HepG2 (cell line): ENCODE data around the gene DCST2. TPM values are rescaled to one million over a fixed set of nuclear protein-coding genes. Genes with fewer than 3 reads are reported as not detected.

Source experiments
- ARID2 ChIP-seq: sonication (generic); formaldehyde crosslinking; IDR thresholded peaks from 2 replicates; pipeline ENCODE4 v1.8.1; 2022; ENCODE audit warnings: mild to moderate bottlenecking, missing genetic modification reagents, borderline replicate concordance
- FOXO1 ChIP-seq: sonication (generic); formaldehyde crosslinking; IDR thresholded peaks from 2 replicates; pipeline ENCODE4 v1.4.0; 2020; ENCODE audit warnings: missing genetic modification reagents
- FOXP1 ChIP-seq, 2 experiments: fragments of 450-650 bp in 1 of 2; IDR thresholded peaks; 2 replicates each; pipeline ENCODE4 v1.6.1; 2017 to 2018; ENCODE audit warnings: antibody characterized with exemption in 1 of 2
- HMG20B ChIP-seq: conservative IDR thresholded peaks from 2 replicates; pipeline ENCODE4 v1.6.1; 2016; ENCODE audit warnings: missing genetic modification reagents, missing compliant biosample characterization
- HNRNPLL ChIP-seq: fragments of 200-400 bp; formaldehyde crosslinking; IDR thresholded peaks from 2 replicates; pipeline ENCODE4 v1.6.1; 2017; ENCODE audit warnings: mild to moderate bottlenecking, low read depth, low read length; ENCODE audit not compliant: poor library complexity, severe bottlenecking
- KAT2B ChIP-seq: fragments of 150-350 bp; IDR thresholded peaks from 2 replicates; pipeline ENCODE4 v1.6.1; 2014; ENCODE audit warnings: low read depth, low read length, borderline replicate concordance
- KMT2A ChIP-seq: sonication (generic); formaldehyde crosslinking; IDR thresholded peaks from 2 replicates; pipeline ENCODE4 v1.4.0; 2020; ENCODE audit warnings: missing genetic modification reagents
- PHF8 ChIP-seq: sonication (generic); formaldehyde crosslinking; IDR thresholded peaks from 2 replicates; pipeline ENCODE4 v1.5.0; 2020; ENCODE audit warnings: missing genetic modification reagents
- SNAI1 ChIP-seq: sonication (generic); formaldehyde crosslinking; IDR thresholded peaks from 2 replicates; pipeline ENCODE4 v1.5.0; 2020; ENCODE audit warnings: mild to moderate bottlenecking, missing genetic modification reagents, borderline replicate concordance
- SP140L ChIP-seq: sonication (generic); formaldehyde crosslinking; IDR thresholded peaks from 2 replicates; pipeline ENCODE4 v1.4.0; 2020; ENCODE audit warnings: missing genetic modification reagents, borderline replicate concordance
- TMF1 ChIP-seq: sonication (generic); formaldehyde crosslinking; IDR thresholded peaks from 2 replicates; pipeline ENCODE4 v1.8.1; 2022; ENCODE audit warnings: low read depth, missing genetic modification reagents
- XRCC5 ChIP-seq: fragments of 200-400 bp; formaldehyde crosslinking; optimal IDR thresholded peaks from 2 replicates; pipeline ENCODE3; 2017; ENCODE audit warnings: mild to moderate bottlenecking, low read length
- ZMYM3 ChIP-seq: sonication (generic); formaldehyde crosslinking; IDR thresholded peaks from 2 replicates; pipeline ENCODE4 v1.5.1; 2020; ENCODE audit warnings: mild to moderate bottlenecking, missing genetic modification reagents
- ZNF143 ChIP-seq: sonication (generic); formaldehyde crosslinking; IDR thresholded peaks from 2 replicates; pipeline ENCODE4 v1.4.0; 2020; ENCODE audit warnings: missing genetic modification reagents
- ZNF335 ChIP-seq: sonication (generic); formaldehyde crosslinking; IDR thresholded peaks from 2 replicates; pipeline ENCODE4 v1.4.0; 2020; ENCODE audit warnings: missing genetic modification reagents
- ZNF431 ChIP-seq: sonication (generic); formaldehyde crosslinking; IDR thresholded peaks from 2 replicates; pipeline ENCODE4 v1.9.0; 2022; ENCODE audit warnings: missing genetic modification reagents, low read depth, mild to moderate bottlenecking, borderline replicate concordance
- ZNF432 ChIP-seq: sonication (generic); formaldehyde crosslinking; IDR thresholded peaks from 2 replicates; pipeline ENCODE4 v1.5.0; 2020; ENCODE audit warnings: missing genetic modification reagents, mild to moderate bottlenecking, borderline replicate concordance
- ZNF598 ChIP-seq: sonication (generic); formaldehyde crosslinking; IDR thresholded peaks from 2 replicates; pipeline ENCODE4 v1.5.1; 2020; ENCODE audit warnings: mild to moderate bottlenecking, missing genetic modification reagents, borderline replicate concordance
- ZNF878 ChIP-seq: sonication (generic); formaldehyde crosslinking; IDR thresholded peaks from 2 replicates; pipeline ENCODE4 v1.8.1; 2023; ENCODE audit warnings: mild to moderate bottlenecking, missing genetic modification reagents, moderate library complexity
- ZSCAN12 ChIP-seq: sonication (generic); formaldehyde crosslinking; IDR thresholded peaks from 2 replicates; pipeline ENCODE4 v1.9.0; 2021; ENCODE audit warnings: mild to moderate bottlenecking, missing genetic modification reagents
- ZSCAN21 ChIP-seq: sonication (generic); formaldehyde crosslinking; IDR thresholded peaks from 2 replicates; pipeline ENCODE4 v1.8.0; 2022; ENCODE audit warnings: mild to moderate bottlenecking, missing genetic modification reagents, moderate library complexity, borderline replicate concordance
- polyA plus RNA-seq, 8 experiments: library from polyadenylated mRNA; depleted of rRNA in 3 of 8; stranded (reverse) in 7 of 8; unstranded in 1 of 8; fragments of >200 nt; fragmentation: Illumina TruSeq in 4 of 8; extraction: Trizol in 4 of 8; gene quantifications; 2 replicates each; pipeline versions ENCODE4 v1.2.1 to v1.2.3, GENCODE V29; 2011 to 2016; ENCODE audit warnings: low read depth in 4 of 8, missing spikeins in 1 of 8, mixed read lengths in 1 of 8; ENCODE audit not compliant: insufficient read depth in 1 of 8
- total RNA-seq, 5 experiments: library from RNA; depleted of rRNA; stranded (reverse); fragments of >200 nt; fragmentation: Illumina TruSeq; extraction: Trizol; gene quantifications; 2 replicates each; pipeline ENCODE4 v1.2.3, GENCODE V29; 2016; ENCODE audit warnings: low read depth in 1 of 5
- TF ChIP-seq, protein P1 (sequence below): IDR thresholded peaks from 2 replicates; pipeline ENCODE4 v1.6.1; 2016
- TF ChIP-seq, protein P2 (sequence below): sonication (generic); formaldehyde crosslinking; IDR thresholded peaks from 2 replicates; pipeline ENCODE4 v1.4.0; 2020; ENCODE audit warnings: missing genetic modification reagents

Gene DCST2
- total and polyA plus RNA-seq, 2 of the 13 experiments (the other 11 are each of a cell fraction or from before 2014, with no cell fraction given), result 0.74 TPM; not detected in 1

DNA sequence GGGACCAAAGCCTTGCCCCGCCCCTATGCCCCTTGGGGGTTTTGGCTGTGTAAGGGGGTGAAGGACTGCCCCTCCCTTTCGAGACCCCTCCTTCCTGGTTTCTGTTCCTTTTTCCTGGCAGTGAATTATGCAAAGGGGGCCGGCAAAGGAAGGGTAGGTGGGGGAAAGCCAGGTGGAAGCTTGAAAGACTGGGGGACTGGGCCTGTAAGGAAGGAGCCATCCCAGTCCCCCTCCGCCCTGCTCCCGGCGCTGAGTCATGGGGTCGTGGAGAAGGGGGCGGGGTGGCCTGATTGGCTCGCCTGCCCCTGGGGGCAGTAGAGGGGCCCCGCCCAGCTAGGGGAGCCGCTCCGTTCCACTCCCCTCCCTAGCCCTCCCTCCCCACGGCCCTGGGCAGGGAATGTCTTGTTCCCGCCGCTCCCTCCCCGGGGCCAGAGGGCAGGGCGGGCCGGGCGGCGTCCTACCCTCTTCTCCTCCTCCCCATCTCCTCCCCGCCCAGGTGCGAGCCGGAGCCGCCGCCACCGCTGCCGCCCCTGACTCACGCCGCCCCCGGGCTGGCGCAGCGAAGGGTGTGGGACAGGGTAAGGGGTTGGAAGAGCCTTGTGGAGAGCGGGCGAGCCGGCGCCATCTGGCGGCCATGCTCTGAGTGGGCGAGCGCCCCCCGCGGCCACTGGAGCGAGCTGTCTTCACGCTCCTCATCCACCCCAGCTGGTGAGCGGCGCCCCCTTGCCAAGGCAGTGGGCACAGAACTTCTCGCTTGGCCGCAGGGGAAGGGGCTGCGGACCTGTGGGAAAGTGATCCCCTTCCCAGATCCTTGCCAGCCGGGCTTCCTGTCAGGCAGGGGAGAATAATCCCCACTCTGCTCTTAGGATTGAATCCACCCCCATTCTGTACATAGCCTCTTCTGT lies 16.3 kb downstream of the DCST2 start (continued):
- TF ChIP-seq ZNF878 (CRISPR knock-in tag), result peak; percentile 90
- TF ChIP-seq, protein P1, sequence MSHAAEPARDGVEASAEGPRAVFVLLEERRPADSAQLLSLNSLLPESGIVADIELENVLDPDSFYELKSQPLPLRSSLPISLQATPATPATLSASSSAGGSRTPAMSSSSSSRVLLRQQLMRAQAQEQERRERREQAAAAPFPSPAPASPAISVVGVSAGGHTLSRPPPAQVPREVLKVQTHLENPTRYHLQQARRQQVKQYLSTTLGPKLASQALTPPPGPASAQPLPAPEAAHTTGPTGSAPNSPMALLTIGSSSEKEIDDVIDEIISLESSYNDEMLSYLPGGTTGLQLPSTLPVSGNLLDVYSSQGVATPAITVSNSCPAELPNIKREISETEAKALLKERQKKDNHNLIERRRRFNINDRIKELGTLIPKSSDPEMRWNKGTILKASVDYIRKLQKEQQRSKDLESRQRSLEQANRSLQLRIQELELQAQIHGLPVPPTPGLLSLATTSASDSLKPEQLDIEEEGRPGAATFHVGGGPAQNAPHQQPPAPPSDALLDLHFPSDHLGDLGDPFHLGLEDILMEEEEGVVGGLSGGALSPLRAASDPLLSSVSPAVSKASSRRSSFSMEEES (CRISPR knock-in tag), result 0 out of 2 replicates have a peak, but pooled peaks have one; percentile 41
- no peak for TF ChIP-seq ZNF432 (CRISPR knock-in tag)
- peak; percentile 62 for TF ChIP-seq HNRNPLL
- TF ChIP-seq SNAI1 (CRISPR knock-in tag), result 0 out of 2 replicates have a peak, but pooled peaks have one; percentile 22
- TF ChIP-seq ZNF598 (CRISPR knock-in tag), result peak; percentile 59; the same call in 1 of the 2 replicates
- 0 out of 2 replicates have a peak, but pooled peaks have one; percentile 15 for TF ChIP-seq HMG20B (CRISPR knock-in tag)
- no peak for TF ChIP-seq ZSCAN12 (CRISPR knock-in tag)
- TF ChIP-seq KMT2A (CRISPR knock-in tag), result peak; percentile 81
- no peak for TF ChIP-seq KAT2B
- TF ChIP-seq ZSCAN21 (CRISPR knock-in tag), result peak; percentile 83
- TF ChIP-seq TMF1 (CRISPR knock-in tag), result no peak
- TF ChIP-seq ZNF431, result peak; percentile 69; the same call in 1 of the 2 replicates
- TF ChIP-seq ZNF335 (CRISPR knock-in tag), result 0 out of 2 replicates have a peak, but pooled peaks have one; percentile 55
- peak; percentile 99 for TF ChIP-seq XRCC5
- TF ChIP-seq ARID2, result no peak
- TF ChIP-seq FOXO1 (CRISPR knock-in tag), result peak; percentile 73
- TF ChIP-seq, protein P2, sequence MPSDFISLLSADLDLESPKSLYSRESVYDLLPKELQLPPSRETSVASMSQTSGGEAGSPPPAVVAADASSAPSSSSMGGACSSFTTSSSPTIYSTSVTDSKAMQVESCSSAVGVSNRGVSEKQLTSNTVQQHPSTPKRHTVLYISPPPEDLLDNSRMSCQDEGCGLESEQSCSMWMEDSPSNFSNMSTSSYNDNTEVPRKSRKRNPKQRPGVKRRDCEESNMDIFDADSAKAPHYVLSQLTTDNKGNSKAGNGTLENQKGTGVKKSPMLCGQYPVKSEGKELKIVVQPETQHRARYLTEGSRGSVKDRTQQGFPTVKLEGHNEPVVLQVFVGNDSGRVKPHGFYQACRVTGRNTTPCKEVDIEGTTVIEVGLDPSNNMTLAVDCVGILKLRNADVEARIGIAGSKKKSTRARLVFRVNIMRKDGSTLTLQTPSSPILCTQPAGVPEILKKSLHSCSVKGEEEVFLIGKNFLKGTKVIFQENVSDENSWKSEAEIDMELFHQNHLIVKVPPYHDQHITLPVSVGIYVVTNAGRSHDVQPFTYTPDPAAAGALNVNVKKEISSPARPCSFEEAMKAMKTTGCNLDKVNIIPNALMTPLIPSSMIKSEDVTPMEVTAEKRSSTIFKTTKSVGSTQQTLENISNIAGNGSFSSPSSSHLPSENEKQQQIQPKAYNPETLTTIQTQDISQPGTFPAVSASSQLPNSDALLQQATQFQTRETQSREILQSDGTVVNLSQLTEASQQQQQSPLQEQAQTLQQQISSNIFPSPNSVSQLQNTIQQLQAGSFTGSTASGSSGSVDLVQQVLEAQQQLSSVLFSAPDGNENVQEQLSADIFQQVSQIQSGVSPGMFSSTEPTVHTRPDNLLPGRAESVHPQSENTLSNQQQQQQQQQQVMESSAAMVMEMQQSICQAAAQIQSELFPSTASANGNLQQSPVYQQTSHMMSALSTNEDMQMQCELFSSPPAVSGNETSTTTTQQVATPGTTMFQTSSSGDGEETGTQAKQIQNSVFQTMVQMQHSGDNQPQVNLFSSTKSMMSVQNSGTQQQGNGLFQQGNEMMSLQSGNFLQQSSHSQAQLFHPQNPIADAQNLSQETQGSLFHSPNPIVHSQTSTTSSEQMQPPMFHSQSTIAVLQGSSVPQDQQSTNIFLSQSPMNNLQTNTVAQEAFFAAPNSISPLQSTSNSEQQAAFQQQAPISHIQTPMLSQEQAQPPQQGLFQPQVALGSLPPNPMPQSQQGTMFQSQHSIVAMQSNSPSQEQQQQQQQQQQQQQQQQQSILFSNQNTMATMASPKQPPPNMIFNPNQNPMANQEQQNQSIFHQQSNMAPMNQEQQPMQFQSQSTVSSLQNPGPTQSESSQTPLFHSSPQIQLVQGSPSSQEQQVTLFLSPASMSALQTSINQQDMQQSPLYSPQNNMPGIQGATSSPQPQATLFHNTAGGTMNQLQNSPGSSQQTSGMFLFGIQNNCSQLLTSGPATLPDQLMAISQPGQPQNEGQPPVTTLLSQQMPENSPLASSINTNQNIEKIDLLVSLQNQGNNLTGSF, result no peak
- TF ChIP-seq ZNF143 (CRISPR knock-in tag), result peak; percentile 52; the same call in 1 of the 2 replicates
- TF ChIP-seq ZMYM3, result peak; percentile 44; the same call in 1 of the 2 replicates
- peak; percentile 51; the same call in 1 of the 2 replicates for TF ChIP-seq PHF8 (CRISPR knock-in tag)
- TF ChIP-seq FOXP1 (IDR thresholded peaks at IDR 0.05), result no peak
- TF ChIP-seq FOXP1 (CRISPR knock-in tag; IDR thresholded peaks at IDR 0.05), result 0 out of 2 replicates have a peak, but pooled peaks have one; percentile 18
- TF ChIP-seq SP140L (CRISPR knock-in tag), result 0 out of 2 replicates have a peak, but pooled peaks have one; percentile 82
